Left colon (tissue), 2 donors: ENCODE measurements around the gene SPATA31E1. TPM values are rescaled to one million over a fixed set of nuclear protein-coding genes. Genes with fewer than 3 reads are reported as not detected.
A peak's percentile ranks its signal among the peaks of the same experiment; 100 is the strongest.
"Not testable (repeated sequence)": the region's sequence is repeated elsewhere in the genome, so short reads cannot be mapped to it uniquely, and the experiment has no call there.

Source experiments
- ATAC-seq: fragments of 200-7000 bp; cut with Tn5 transposase; one replicate; pipeline ENCODE4 v1.9.1; 2020; ENCODE audit warnings: mild to moderate bottlenecking, moderate library complexity
- DNase-seq, 2 donors: peaks; one replicate each; pipeline ENCODE4 v3.0.0-alpha.2; 2020
- intact Hi-C, 2 donors: fragments of 100-400 bp; cut with DNase I in 1 of 2; cut with micrococcal nuclease in 1 of 2; formaldehyde crosslinking; loops; one replicate each; pipeline versions ENCODE4 v1.11.2 to v1.14.0; 2022; cut with DNase I, micrococcal nuclease
- long read RNA-seq: library from polyadenylated mRNA; unstranded; transcript quantifications from one replicate; pipeline ENCODE4 v2.0.0, GENCODE V29; 2021
- total RNA-seq, 2 donors: library from RNA; stranded (reverse); fragmentation: NEBNext Ultra II Directional; extraction: Animal tissue kit (Norgen Biotek cat#: 25700); gene quantifications; one replicate each; pipeline ENCODE4 v1.2.1, GENCODE V29; 2021
- donor health status: DM: no; HTN: no; CAD: no.
- donor health status: DM: yes; HTN: yes; CAD: no.

The SPATA31E1 gene
- total RNA-seq, result not detected
- long read RNA-seq, result 0 reads

DNA sequence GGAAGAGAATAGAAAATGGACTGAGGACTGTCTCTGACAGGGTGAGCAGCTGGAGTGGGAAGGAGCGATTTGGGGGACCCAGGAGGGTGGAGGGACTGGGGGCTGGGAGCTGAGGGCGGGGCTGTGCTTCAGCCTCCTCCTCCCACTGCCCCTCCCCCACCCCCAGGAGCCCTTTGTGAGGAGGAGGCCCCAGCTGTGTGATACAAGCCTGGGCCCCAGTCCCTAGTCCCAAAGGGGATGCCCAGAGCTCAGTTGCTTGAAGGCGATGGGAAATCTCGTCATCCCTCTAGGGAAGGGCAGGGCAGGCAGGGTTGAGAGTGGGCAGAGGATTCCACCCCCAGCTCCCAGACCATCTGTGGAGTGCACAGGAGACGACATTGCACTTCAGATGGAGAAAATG, at the start of gene SPATA31E1:
SPATA31E1 (plus strand) TSS at position 251 of the 400 bp plus-strand sequence; CDS start at position 266, 15 bp downstream.
- no peak for ATAC-seq
- DNase-seq, result peak in 1 of 2 donors; percentile 16
- intact Hi-C loops, result no loop called here

DNA sequence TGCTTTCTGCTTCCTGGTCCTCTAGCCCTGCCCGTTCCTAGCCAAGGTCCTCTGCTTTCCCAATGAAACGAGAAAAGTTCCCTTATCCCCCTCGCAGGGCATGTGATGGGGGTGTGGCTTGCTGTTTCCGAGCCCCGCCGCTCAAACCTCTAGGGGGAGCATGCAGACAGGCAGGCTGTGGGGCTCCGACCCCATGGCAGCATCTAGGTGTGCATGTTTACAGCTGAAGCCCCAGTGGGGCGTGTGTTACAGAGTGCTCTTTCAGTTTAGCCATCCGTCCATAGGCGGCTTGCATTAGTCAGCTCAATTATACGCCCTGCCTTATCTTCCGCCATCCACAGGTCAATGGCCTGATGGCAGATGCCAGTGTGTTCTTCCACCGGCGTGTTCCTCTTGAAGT, 48.3 kb upstream of the SPATA31E1 start:
- intact Hi-C loops, result no loop called here
- peak in 1 of 2 donors; percentile 16 for DNase-seq
- ATAC-seq, result peak; percentile 65

DNA sequence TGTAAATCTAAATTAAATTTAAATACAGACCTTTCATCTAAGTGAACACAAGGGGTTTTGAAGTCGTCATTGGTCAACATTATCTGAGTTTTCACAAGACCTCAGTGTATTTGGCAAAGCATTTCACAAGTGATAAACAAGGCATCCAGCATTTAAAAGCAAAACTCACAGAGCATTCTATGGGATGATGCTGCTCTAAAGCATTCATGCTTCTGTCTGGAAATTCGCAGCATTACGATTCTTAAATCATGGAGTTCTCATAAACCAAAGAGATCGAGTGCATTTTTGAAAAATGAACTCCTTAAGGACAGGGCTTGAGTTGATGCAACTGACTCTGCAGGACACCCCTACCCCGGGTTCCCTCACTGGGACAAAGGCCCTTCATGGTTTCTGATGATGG, 46.1 kb upstream of the SPATA31E1 start:
- no peak for ATAC-seq
- no peak for DNase-seq
- intact Hi-C loops, result no loop called here

DNA sequence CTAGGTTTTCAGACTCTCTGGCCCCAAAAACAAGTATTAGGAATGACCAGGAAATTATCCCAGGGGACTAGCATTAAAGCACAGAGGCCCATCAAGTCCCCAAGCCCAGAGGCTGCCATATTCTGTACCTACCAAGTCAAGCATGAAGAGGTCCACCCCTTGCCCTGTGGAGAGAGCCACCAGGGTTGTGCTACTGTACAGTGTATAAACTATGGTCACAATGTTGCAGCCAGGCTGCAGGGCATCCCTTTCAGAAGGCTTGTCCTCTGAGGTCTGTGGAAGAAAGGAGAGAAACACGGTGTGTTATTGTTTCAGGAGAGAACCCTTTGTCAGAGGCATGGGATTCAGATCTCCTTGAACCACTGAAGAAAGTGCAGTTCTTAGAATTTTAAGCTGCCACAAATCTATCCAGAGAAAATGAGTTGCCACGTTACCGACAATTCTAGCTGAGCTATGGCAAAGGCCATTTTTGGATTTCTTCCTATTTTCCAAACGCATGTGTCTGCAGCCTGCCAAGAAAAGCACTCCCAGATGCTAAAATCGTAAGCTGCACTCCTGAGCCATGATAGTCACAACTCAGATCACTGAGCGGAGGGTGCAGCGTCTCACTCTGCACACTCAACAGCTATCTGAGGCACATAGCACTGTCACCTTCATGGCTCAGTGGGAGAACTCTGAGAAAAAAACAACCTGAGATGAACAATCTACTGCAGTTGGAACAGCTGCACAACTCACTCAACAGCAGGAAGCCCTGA, 45.5 kb upstream of the SPATA31E1 start:
- ATAC-seq, result no peak

DNA sequence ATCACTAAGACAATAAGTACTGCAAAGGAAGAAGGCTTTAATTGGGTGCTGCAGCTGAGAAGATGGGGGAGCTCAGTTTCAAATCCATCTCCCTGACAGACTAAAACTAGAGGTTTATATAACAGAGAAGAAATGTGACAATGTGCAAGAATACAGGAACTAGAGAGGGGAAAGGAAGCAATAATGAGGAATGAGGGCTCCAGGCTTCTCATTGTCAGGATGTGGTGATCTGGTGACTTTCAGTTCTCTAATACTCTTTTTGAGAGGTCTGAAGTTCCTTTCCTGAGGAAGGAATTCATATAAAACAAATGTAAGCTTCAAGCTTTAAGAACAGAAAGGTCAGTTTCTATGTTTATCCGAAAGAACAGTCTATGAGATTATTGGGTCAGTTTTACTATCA, 42.5 kb upstream of the SPATA31E1 start:
- no peak for DNase-seq
- no peak for ATAC-seq
- intact Hi-C loops, result no loop called here

More for the DNA sequence above, 45.5 kb upstream of the SPATA31E1 start:
- no peak for DNase-seq
- intact Hi-C loops, result no loop called here

DNA sequence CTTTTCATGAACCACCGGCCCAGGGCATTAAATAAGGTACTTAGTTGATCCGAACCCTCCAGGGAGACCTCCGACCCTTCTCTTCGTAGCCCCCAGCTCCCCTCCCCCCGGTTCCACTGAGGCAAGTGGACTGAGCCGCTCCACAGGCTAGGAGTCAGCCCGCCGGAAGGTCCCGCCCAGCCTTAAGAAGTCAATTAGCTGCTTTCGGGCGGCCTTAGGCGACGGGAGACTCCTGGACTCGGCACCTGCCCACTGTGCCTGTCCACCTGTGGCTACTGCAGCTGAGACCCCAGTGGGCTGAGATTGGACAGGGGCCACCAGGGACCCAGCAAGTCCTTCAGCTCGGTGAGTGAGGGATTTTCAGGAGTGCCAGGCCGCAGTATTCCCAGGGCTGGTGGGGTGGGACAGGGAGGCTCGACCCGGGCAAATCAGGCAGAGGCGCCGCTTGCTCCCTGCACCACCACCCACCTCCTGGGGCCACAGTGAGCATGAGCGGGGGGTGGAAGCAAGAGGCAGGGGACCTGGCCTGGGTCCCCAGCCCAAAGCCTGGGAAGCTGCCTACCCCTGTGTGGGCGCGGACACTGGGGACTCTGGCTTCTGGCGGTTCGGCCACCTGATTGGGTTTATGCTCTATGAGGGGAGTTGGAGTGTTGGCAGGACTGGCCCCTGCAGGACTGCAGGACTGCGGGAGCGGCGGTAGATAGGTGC, 39.6 kb upstream of the SPATA31E1 start:
- ATAC-seq (no peak), DNase-seq (no peak)
- intact Hi-C loops, result no loop called here

DNA sequence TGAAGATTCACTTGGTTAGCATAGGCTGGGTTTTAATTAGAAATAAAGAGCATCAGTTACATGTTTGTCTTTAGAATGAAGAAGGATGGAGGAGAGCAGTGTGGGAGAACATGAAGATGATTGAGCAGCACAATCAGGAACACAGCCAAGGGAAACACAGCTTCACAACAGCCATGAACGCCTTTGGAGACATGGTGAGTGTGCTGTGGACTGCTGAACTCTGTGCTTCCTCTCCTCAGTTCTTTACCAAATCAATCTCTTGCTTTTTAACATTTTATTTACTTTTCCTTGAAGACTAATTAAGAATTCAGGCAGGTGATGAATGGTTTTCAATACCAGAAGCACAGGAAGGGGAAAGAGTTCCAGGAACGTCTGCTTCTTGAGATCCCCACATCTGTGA, 38.2 kb upstream of the SPATA31E1 start:
- no peak for ATAC-seq
- DNase-seq, result no peak
- intact Hi-C loops, result no loop called here

DNA sequence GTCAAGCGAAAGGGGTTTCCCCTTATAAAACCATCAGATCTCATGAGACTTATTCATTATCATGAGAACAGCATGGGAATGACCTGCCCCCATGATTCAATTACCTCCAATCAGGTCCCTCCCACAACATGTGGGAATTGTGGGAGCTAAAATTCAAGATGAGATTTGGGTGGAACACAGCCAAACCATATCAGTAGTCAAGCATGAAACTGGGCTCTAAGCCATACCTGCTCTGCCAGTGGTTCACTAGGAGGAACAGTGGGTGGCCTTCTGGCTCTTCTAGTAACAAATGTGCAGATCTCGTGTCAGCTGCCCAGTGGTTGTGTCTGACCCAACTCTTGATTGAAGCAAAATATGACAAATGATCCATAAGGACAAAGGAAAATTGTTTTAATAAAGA, 34.9 kb upstream of the SPATA31E1 start:
- intact Hi-C loops, DNase-seq, ATAC-seq: not testable (repeated sequence)

DNA sequence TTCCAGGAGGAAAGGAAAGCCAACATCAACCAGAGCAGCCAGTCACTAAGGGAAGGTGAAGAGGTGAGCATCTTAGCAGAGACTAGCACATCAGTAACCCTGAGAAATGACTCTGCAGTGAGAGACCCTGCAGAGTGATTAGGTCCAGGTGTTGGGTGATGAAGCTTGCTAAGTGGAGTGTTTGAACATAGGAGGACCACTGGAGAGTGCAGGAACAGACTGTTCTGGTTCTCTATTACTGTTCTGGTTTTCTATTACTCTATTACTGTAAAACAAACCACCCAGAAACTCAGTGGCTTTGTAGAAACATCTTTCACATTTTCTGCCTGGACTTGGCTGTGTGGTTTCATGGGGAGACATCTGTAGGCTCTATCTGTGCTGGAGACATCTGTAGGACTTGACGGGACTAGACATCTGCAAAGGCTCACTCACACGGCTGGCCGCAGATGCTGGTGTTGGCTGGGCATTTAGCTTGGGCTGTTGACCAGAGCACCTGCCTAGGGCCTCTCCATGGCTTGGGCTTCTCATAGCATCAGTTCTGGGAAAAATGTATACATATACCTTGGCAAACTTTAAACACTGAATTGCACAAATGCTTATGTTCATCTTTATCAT, 33.4 kb upstream of the SPATA31E1 start:
- intact Hi-C loops, result no loop called here
- DNase-seq, result no peak
- ATAC-seq, result no peak

DNA sequence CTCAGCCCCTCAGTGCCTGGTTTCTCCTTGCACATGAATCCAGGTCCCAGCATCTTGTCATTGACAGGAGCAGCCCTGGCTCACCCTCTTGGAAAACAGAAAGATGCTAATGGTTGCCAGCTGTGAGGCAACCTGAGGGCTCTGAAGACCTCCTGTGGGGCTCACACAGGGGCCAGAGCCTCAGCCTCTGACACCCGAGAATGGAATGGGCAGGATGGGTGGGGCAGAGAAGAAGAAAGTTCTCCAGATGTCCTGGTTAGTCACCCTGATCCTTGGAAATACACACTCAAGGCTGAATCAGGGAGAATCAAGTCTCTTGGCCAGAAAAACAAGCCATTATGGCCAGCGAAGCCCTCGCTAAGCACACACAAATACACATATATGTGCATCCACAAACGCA, 32.3 kb upstream of the SPATA31E1 start:
- intact Hi-C loops, result no loop called here
- no peak for ATAC-seq

DNA sequence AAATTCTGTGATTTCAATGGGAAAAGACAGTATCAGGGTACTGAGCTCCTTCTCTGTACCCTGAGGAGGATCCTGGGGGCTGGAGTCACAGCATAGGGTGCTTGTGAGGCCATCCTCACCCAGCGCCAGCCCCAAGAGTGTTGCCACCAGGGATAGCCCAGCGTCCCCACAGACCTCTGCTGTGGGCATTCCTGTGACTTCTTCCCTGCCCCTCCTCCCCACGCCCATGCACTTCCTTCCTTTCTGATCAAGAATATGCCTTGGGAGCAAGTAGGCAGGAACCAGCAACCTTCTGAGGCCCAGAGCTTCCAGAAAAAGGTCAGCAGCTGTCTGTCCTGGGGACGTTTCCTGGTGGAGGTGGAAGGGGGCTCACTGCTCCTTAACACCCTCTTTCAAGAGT, 31.5 kb upstream of the SPATA31E1 start:
- ATAC-seq, intact Hi-C loops, DNase-seq: not testable (repeated sequence)

More for the DNA sequence above, 32.3 kb upstream of the SPATA31E1 start:
- no peak for DNase-seq

DNA sequence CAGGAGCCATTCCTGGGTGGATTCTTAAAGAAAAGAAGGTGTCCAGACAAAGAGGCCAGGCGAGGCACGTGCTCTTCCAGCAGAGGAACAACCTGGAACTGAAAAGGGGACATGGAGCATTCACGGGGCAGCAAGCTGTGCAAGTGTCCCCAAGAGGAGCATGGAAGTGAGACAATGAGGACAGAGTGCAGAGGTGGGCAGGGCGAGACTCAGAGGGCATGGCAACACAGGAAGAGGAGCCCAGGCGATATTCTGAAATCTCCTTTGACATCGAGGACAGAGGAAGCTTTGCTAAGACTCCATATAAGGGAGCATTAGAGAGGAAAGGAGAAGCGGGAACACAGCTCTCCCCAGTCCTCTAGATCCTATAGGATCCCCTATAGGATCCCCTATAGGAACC, 29.4 kb upstream of the SPATA31E1 start:
- no peak for DNase-seq
- ATAC-seq, result no peak
- intact Hi-C loops, result no loop called here

DNA sequence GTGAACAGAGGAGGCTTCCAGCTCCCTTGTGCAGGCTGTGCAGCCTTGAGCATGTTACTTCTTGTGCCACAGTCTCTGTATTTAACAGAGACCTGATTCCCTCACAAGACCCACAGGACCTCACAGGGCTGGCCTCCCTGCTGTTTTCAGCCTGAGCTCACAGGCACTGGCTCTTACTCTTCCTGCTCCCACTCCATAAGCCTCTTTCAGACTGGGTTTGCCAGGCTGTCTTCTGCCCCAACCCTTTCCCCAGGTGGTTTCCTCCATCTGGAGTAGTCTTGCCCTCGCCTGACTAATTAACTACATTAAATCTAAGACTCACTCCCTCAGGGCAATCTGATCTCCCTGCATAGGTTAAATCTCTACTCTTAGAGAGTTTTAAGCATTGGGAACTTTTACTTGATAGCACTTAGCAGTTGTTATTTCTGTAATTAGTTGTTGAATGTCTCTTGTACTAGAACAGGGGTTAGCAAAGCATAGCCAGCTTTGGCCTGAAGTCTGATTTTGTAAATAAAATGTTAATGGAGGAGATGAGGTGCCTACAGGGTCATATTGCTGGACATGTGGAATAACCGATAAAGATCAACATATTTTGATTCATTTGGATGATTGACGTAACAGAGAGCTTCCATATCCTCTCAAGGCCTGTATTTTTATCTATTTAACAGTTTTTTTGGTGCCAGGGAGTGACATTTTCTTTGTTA, 28.6 kb upstream of the SPATA31E1 start:
- intact Hi-C loops, result no loop called here
- DNase-seq, result no peak
- no peak for ATAC-seq

DNA sequence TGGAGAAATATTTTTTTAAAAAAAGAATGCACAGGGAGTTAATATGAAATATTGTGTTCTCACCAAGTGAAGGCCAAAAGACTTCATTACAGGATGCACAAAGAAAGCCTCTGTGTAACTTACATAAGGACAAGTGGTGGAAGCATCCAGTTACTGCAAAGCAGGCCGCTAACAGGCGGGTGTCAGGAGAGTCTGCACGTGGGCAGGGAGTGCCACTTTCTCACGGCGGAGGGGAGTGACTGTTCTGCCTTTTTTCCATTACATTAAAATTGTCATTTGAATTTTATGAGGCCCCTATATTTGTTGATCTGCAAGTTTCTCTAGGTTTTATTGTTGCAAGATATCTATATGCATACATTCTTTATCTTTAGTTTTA, 28.1 kb upstream of the SPATA31E1 start:
- ATAC-seq, result no peak
- intact Hi-C loops, result no loop called here
- DNase-seq, result no peak

DNA sequence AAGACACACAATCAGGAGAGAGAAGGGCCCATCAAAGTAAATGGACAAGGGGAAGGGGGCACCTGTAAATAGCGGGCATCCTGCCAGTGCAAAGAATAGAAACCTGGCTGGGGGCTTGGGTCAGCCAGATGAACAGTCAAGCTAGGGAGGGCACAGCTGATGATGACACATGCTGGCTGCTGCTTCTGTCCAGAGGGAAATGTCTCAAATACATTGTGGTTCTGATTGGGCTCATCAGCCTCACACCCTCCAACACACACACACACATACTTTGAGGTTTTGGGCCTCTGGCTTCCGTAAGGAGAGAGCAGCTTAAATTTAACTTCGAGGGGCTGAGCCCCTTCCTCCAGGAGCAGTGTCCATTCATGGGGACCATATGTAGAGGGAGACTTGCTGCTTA, 27.6 kb upstream of the SPATA31E1 start:
- DNase-seq (no peak), ATAC-seq (no peak)
- intact Hi-C loops, result no loop called here

DNA sequence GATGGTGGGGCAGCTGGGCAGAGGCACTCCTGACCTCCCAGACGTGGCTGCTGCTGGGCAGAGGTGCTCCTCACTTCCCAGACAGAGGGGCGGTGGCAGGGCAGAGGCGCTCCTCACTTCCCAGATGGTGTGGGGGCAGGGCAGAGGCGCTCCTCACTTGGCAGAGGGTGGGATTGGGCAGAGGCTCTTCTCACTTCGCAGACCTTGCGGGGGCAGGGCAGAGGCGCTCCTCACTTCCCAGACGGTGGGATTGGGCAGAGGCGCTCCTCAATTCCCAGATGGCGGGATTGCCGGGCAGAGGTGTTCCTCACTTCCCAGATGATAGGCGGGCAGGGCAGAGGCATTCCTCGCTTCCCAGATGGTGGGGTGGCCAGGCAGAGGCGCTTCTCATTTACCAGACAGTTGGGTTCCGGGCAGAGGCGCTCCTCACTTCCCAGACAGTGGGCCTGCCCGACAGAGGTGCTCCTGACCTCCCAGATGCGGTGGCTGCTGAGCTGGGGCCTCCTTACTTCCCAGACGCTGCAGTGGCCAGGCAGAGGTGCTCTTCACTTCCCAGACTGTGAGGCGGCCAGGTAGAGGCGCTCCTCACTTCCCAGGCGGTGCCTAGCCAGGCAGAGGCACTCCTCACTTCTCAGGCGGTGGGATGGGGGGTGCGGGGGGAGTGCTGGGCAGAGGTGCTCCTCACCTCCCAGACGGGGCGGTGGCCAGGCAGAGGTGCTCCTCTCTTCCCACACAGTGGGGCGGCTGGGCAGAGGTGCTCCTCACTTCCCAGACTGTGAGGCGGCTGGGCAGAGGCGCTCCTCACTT, 25.3 kb upstream of the SPATA31E1 start:
- ATAC-seq (no peak), DNase-seq (no peak)
- intact Hi-C loops, result no loop called here

DNA sequence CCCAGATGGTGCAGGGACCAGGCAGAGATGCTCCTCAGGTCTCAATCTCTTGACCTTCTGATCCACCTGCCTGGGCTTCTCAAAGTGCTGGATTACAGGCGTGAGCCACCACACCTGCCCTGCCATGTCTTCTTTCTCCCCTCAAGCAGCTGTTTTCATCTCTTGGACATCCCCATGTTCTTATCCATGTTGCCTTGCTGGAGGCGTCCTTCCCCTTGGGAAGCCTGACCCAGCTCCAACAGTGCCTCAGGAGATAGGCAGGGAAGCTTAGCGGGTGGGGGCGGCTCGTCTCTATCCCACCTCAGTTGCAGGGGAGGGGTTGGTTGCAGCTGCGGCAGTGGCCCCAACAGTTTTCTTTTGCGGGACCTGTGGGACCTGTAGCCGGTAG, 24.7 kb upstream of the SPATA31E1 start:
- DNase-seq (no peak), ATAC-seq (no peak)
- intact Hi-C loops, result no loop called here

DNA sequence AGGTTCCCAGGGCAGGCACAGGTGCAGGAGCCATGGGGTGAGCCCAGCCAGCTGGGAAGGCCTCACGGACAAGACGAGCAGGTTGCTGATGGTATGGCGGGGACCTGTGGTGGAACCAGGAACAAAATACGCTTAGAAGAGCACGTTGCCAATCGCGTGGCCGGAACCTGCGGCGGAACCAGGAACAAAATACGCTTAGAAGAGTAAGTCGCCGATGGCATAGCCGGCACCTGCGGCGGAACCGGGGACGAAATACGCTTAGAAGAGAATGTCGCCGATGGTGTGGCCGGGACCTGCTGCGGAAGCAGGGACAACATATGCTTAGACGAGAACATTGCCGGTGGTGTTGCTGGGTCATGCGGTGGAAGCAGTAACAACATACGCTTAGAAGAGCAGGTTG, 23.5 kb upstream of the SPATA31E1 start:
- no peak for DNase-seq
- intact Hi-C loops, result no loop called here
- no peak for ATAC-seq

DNA sequence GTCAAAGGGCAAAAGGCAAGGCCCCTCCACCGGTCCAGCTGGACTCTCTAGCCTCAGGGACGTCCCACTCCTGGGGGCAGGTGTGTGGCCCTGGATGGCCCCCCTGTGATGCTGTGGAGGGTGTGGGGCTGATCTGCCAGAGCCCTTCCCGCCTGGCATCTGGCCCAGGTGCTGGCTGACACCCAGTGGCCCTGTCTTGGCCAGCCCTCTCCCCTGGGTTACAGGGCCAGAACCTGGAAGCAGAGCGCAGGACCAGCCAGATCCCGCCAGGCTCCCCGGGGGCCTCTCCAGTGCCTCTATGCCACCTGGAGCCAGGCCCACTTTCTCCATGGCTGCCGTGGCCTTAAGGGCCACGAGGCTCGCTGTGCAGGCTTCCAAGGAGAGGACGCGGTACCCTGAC, 22.9 kb upstream of the SPATA31E1 start:
- no peak for DNase-seq
- no peak for ATAC-seq
- intact Hi-C loops, result no loop called here
